ENCODE measurements around the gene FAM43A. TPM values are rescaled to one million over a fixed set of nuclear protein-coding genes. Genes with fewer than 3 reads are reported as not detected.

The FAM43A gene, protein sequence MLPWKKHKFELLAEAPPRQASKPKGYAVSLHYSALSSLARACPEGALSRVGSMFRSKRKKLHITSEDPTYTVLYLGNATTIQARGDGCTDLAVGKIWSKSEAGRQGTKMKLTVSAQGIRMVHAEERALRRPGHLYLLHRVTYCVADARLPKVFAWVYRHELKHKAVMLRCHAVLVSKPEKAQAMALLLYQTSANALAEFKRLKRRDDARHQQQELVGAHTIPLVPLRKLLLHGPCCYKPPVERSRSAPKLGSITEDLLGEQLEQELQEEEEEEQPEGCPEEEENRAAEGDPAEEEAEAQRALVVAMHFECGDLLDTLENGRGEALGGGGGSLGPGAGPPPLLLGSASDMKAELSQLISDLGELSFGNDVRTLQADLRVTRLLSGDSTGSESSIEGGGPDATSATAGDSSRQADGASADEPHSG
- total RNA-seq (2013; cell fraction: nucleolus; rRNA removed): 0.56 and 0.66 TPM in 2 replicates
- 2.5 and 3.5 TPM in 2 replicates for total RNA-seq (2014; rRNA removed)
- total RNA-seq (2014; rRNA removed; fragmentation: Illumina TruSeq; extraction: Trizol): 0.88 and 0.94 TPM in 2 replicates
- 4.2 and 5.0 TPM in 2 replicates for total RNA-seq (2021)
- 1.1 TPM for polyA plus RNA-seq (2011; ENCODE audit: low read depth)
- polyA plus RNA-seq (2011; rRNA removed): 0.92 and 1.0 TPM in 2 replicates
- polyA plus RNA-seq (2011; cell fraction: cytosol; rRNA removed): 1.5 and 2.5 TPM in 2 replicates
- polyA plus RNA-seq (2011; cell fraction: nucleus; rRNA removed): 6.0 and 6.2 TPM in 2 replicates
- 5.4 and 5.6 TPM in 2 replicates for polyA plus RNA-seq (2012)
- 0.41 and 1.00 TPM in 2 replicates for polyA plus RNA-seq (2014; fragmentation: Illumina TruSeq; extraction: Trizol)
- under 1 TPM; 0.27 to 0.58 TPM for polyA plus RNA-seq (2014; fragmentation: Nextera tagmentation; extraction: Ambion mirVana)
- 3.7 and 4.8 TPM in 2 replicates for polyA plus RNA-seq (2014; rRNA removed)
- polyA plus RNA-seq (2016; fragmentation: Nextera tagmentation; extraction: Ambion mirVana): 1 to 10 TPM; 1.3 to 1.6 TPM
- polyA minus RNA-seq (2011; rRNA and poly(A)+ RNA removed): 0.37 and 0.82 TPM in 2 replicates
- polyA minus RNA-seq (2011; cell fraction: cytosol; rRNA and poly(A)+ RNA removed): 1.5 and 1.7 TPM in 2 replicates
- 1.9 and 4.5 TPM in 2 replicates for polyA minus RNA-seq (2011; cell fraction: nucleus; rRNA and poly(A)+ RNA removed)
- percentile 42 among the genes with signal in this experiment for Bru-seq, nascent RNA
- BruChase-seq, experiment 1, labeled RNA remaining after a 6-hour chase: percentile 34 among the genes with signal in this experiment
- percentile 43 among the genes with signal in this experiment for BruChase-seq, experiment 2, labeled RNA remaining after a 2-hour chase
- long read RNA-seq, experiment 1: 0 reads
- long read RNA-seq, experiment 2: 0 reads

DNA sequence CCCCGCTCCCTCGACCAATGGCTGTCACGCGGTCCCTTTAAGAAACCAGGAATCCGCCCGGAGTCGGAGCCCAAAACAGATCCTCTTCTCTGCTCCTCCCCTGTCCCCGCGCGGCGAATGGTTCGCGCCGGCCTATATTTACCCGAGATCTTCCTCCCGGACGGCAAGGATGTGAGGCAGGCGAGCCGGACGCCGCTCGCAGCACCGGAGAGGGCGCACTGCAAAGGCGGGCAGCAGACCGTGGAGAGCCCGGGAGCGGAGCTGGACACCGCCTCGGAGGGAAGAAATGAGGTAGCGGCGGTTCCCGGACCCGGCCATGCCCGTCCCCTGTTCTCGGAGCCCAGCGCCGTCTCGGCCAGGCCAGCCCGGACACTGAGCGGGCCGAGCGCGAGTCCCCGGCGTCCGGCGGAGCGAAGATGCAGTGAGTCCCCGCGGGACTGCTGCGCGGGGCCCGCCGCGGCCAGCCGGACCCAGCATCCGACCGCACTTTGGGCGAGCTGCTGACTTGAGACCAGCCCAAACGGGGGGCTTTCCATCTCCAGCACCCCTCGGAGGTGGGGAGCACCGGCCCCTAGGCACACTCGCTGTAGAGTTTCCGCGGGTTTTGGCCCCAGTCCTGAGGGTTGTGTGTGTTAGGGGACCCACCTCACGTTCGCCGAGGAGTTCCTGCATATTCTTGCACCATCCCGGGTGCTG is at the start of gene FAM43A:
Gene FAM43A (plus strand): TSS at position 166 of the 696 bp plus-strand sequence. CDS start 944 bp downstream, outside the sequence.
- intact Hi-C loops (cut with micrococcal nuclease; ENCODE audit: unreplicated experiment): loop anchor here (5.0 kb wide), 1 partner anchor 181 kb away; no protein-coding TSS in a partner anchor
- BruUV-seq (replicated peaks): TSS peak; percentile 64
- FAIRE-seq (no peak), ATAC-seq (peak; percentile 45), DNase-seq (ENCODE audit: low read depth, low spot score) (no peak)
- Histone ChIP-seq H3K4me1 (ENCODE audit: control insufficient read depth, insufficient read depth, low read length) (peaks cover 61% of the 10 kb centered on the region), H3K9me3 (replicated peaks; ENCODE audit: control insufficient read depth, insufficient read depth, low read length) (no peaks in the 10 kb centered on the region), H3K27me3 (replicated peaks in 1 of 2; ENCODE audit: control insufficient read depth in 2 of 2, insufficient read depth in 2 of 2, low read length in 1 of 2) (peaks cover 0 to 5% of the 10 kb centered on the region in 2 experiments; a peak in 2 of 4 replicates), H3K4me2 (ENCODE audit: control insufficient read depth, insufficient read depth) (peak within 1 kb of the TSS; percentile 95), H3K9ac (ENCODE audit: control insufficient read depth, insufficient read depth, low read length) (peak within 1 kb of the TSS; percentile 61), H3K79me2 (ENCODE audit: control insufficient read depth, insufficient read depth, low read length) (no peaks in the 10 kb centered on the region; the same call in 1 of the 2 replicates), H4K20me1 (ENCODE audit: control insufficient read depth, insufficient read depth) (no peaks in the 10 kb centered on the region), H3K27ac (ENCODE audit: control insufficient read depth, insufficient read depth) (0 out of 2 replicates have a peak within 1 kb of the TSS, but pooled peaks have one; percentile 17), H2AFZ (ENCODE audit: control insufficient read depth, low read depth, low read length) (peak within 1 kb of the TSS; percentile 38), H3K36me3 (ENCODE audit: control insufficient read depth in 2 of 2, insufficient read depth in 2 of 2, low read length in 1 of 2) (no peaks in the 10 kb centered on the region), H3K4me3 (peak within 1 kb of the TSS; percentile 73)
- ChIA-PET RAD21 (ENCODE audit: unreplicated experiment) (interaction anchor here (1.5 to 2.1 kb wide), 2 partner anchors 421 to 577 kb away, joined by 3 to 7 read pairs; no protein-coding TSS in a partner anchor), CTCF (interaction anchor here (1.3 to 4.8 kb wide), 4 partner anchors 14 to 585 kb away, joined by 3 to 29 read pairs (median 12); partner anchors contain the start of genes LSG1 and XXYLT1), POLR2A (no interaction called here), SMC1A (ENCODE audit: uncharacterized antibody, unreplicated experiment) (interaction anchor here (0.6 to 1.4 kb wide), 3 partner anchors 418 to 573 kb away, joined by 3 read pairs; no protein-coding TSS in a partner anchor)
- in situ Hi-C loops (cut with MboI): loop anchor here (10.0 kb wide), 1 partner anchor 439 kb away; no protein-coding TSS in a partner anchor
- WGBS (ENCODE audit: insufficient coverage, insufficient replicate concordance, low lambda C conversion rate, missing lambda C conversion rate): under 1% methylated on average over 58 of the region's 70 CpGs
- TF ChIP-seq, protein P1, sequence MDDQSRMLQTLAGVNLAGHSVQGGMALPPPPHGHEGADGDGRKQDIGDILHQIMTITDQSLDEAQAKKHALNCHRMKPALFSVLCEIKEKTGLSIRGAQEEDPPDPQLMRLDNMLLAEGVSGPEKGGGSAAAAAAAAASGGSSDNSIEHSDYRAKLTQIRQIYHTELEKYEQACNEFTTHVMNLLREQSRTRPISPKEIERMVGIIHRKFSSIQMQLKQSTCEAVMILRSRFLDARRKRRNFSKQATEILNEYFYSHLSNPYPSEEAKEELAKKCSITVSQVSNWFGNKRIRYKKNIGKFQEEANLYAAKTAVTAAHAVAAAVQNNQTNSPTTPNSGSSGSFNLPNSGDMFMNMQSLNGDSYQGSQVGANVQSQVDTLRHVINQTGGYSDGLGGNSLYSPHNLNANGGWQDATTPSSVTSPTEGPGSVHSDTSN (IDR thresholded peaks at IDR 0.05; ENCODE audit: insufficient replicate concordance, low read depth, low read length): peak; percentile 43
- TF ChIP-seq, protein P2, sequence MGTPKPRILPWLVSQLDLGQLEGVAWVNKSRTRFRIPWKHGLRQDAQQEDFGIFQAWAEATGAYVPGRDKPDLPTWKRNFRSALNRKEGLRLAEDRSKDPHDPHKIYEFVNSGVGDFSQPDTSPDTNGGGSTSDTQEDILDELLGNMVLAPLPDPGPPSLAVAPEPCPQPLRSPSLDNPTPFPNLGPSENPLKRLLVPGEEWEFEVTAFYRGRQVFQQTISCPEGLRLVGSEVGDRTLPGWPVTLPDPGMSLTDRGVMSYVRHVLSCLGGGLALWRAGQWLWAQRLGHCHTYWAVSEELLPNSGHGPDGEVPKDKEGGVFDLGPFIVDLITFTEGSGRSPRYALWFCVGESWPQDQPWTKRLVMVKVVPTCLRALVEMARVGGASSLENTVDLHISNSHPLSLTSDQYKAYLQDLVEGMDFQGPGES (IDR thresholded peaks at IDR 0.05): no peak
- TF ChIP-seq TCF3 (IDR thresholded peaks at IDR 0.05; ENCODE audit: borderline replicate concordance, insufficient read depth, low read depth, low read length) (peak; percentile 89; the same call in 1 of the 2 replicates), SMAD1 (IDR thresholded peaks at IDR 0.05; ENCODE audit: low read depth, partially characterized antibody) (no peak), PML (IDR thresholded peaks at IDR 0.05; ENCODE audit: low read length) (peak; percentile 95), ZNF207 (IDR thresholded peaks at IDR 0.05; ENCODE audit: borderline replicate concordance) (no peak), ZNF384 (IDR thresholded peaks at IDR 0.05; ENCODE audit: borderline replicate concordance, low read depth, low read length) (no peak), POLR2AphosphoS5 (IDR thresholded peaks at IDR 0.05; ENCODE audit: low read length) (peak; percentile 99), SIX5 (IDR thresholded peaks at IDR 0.05; ENCODE audit: low read depth, low read length, severe bottlenecking) (no peak), CBFB (IDR thresholded peaks at IDR 0.05; ENCODE audit: low read depth) (peak; percentile 82), JUND (IDR thresholded peaks at IDR 0.05; ENCODE audit: low read depth, low read length) (peak; percentile 44; the same call in 1 of the 2 replicates), POLR2A (IDR thresholded peaks at IDR 0.05; ENCODE audit: low read depth, low read length) (peak; percentile 100)
- TF ChIP-seq, protein P3, sequence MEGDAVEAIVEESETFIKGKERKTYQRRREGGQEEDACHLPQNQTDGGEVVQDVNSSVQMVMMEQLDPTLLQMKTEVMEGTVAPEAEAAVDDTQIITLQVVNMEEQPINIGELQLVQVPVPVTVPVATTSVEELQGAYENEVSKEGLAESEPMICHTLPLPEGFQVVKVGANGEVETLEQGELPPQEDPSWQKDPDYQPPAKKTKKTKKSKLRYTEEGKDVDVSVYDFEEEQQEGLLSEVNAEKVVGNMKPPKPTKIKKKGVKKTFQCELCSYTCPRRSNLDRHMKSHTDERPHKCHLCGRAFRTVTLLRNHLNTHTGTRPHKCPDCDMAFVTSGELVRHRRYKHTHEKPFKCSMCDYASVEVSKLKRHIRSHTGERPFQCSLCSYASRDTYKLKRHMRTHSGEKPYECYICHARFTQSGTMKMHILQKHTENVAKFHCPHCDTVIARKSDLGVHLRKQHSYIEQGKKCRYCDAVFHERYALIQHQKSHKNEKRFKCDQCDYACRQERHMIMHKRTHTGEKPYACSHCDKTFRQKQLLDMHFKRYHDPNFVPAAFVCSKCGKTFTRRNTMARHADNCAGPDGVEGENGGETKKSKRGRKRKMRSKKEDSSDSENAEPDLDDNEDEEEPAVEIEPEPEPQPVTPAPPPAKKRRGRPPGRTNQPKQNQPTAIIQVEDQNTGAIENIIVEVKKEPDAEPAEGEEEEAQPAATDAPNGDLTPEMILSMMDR (IDR thresholded peaks at IDR 0.05 in 2 of 3, conservative IDR thresholded peaks at IDR 0.05 in 1 of 3; ENCODE audit: control insufficient read depth in 2 of 3, extremely low read depth in 1 of 3, insufficient read depth in 1 of 3, low read depth in 3 of 3, low read length in 3 of 3): peak in 2 of 3 experiments; percentile 4 to 5; a peak in 1 of 6 replicates

All from GM12878 (cell line).